Stimulated activated naive CD4-positive, alpha-beta T cell treated with Interleukin-2 at 50 U/mL for 16 hours (primary cell): ENCODE data around the gene KCNK17.
"Not testable (repeated sequence)": the region's sequence is repeated elsewhere in the genome, so short reads cannot be mapped to it uniquely, and the experiment has no call there.

Experiments used
- DNase-seq: peaks from one replicate; lab custom pipeline; 2025; lab: John Stamatoyannopoulos, UW

Gene KCNK17

DNA sequence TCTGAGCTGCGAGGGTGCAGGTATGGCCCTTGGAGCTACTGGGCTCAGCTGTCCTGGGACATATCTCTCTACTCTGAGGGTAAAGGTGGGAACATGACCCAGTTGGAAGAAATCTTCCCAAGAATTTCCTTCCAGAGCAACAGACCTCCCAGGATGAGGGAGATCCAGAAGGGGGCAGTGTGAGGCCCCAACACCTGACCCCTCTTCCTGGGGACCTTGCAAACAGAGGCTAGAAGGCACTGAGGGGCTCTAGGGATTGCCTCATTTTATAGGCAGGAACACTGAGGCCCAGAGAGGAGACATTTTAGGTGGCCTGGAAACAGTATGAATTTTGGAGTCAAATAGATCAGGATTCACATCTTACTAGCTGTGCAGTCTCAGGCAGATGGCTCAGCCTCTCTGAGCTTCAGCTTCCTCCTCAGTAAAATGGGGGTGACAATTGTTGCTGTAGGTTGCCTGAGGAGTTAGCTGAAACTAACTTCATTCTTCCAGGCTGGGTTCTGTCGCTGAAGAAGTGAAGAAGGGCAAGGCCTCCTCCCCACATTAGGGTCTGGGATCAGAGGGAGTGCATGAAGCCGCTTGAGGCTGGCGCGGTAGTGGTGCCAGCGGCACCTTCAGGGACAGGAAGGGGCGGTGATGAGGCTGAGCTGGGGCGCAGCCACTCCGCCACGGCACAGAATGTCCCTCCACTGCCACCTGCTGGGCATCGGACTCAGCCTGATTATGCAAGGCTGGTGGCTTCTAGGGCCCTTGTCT lies 11.4 kb downstream of the KCNK17 start:
- DNase-seq = peak; percentile 78

- no peak for DNase-seq
Measured at GRCh38 chr6:39302011-39302410, 12.2 kb downstream of the KCNK17 start.

DNA sequence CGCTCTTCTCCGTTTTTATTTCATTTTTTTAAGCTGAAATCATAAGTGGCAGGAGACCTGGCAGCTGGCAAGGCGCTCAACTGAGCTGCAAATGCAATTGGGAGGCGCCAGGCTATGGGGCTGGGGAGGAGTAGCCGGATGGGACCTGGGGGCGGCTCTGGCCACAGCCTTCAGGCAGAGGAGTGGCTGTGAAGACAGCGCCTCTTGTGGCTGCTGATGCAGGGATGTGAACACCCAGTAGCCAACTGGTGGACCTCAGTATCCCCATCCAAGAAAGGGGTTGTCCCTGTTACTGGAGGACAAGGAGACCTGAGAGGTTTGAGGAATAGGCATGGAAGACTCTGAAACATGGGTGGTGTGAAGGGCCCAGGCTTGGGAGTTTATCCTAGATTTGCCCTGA lies 12.6 kb downstream of the KCNK17 start:
- DNase-seq = no peak

DNA sequence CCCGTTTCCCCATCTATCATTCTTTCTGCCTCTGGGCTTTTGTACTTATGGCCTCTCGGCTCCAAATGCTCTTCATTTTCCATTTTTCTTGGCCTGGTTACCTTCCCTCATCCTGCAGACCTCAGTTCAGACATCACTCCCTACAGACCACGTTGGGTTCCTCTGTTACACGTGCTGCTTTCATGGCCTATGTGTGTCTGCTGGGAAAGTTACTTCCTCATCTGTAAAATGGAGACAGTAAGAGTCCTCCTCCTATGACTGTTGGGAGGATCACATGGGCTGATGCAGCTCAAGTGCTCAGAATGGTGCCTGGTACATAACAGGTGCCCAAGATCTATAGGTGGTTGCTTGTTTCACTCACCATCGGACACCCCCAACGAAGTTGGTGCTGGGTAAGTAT lies 13.5 kb downstream of the KCNK17 start:
- DNase-seq = no peak

DNA sequence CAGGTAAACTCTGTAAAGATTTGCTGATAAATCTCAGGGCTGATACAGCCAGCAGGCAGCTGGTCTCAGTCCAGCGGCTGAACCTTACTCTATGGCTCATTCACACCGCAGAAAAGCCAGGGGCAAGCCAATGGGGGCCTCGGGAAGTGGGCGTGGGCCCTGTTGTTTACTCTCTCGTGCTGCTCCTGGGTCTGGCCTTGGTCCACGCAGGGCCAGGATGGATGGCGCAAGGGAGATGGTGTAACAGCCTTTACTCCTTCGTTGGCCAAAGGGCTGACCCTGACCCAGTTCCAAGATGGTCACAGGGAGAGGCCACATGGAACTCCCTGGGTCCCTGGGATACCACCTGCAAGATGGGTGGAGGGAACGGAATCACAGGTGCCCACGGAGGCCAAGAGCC lies 16.2 kb downstream of the KCNK17 start:
- no peak for DNase-seq

GRCh38 chr6:39296745-39297640 lies 17.2 kb downstream of the KCNK17 start:
- DNase-seq = no peak

DNA sequence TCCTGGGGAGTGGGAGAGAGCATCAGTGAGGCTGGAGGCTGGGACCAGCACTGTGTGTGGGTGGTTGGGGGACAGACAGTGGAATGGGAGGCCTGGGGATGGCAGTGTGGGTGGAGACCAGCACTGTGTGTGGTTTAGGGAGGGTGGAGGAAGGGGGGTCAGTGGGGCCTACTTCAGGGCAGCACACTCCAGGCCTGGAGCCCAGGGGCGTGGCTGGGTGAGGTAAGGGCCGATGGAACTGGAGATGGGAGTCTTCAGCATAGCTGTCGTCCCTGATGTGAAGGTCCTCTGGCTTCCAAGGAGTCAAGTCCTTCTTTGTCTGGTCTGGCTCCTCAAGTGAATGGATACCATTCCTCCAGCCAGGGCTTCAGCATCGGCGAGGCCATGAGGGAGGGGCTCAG lies 18.6 kb downstream of the KCNK17 start:
- DNase-seq = no peak

DNA sequence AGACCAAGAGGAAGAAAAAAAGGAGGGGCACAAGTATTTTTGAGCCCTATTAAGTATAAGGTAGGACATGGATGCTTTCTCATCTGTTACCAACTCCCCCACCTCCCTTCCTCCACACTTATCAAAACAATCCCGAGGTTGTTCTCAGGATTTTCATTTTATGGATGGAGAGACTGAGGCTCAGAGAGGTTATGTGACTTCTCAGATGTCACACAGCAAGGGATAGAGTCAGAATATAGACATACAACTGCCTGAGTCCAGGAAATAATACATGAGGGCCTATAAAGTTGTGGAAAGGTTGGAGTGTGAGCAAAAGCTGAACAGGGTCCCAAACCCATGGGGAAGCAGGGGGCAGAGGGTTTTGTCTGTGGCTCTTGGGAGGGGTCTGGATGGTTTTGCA lies 19.3 kb downstream of the KCNK17 start:
- DNase-seq = no peak

DNA sequence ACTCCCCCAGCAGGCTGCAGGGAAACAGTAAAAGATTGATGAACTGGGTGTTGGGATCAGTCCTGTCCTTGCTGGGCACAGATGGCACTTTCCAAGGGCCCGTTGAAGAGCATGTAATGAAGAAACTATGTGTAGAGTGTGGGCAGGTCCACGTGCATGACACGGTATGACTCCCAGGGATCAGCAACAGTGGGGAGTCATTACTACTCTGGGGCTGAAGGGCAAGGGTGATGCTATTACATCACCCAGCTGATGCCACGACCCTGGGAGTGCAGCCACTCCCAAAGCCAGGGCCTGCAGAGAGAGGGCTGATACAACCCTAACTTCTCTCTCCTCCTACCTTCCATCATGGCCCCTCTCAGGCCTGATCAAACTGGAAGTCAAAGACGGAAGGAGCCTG lies 20.1 kb downstream of the KCNK17 start:
- no peak for DNase-seq

DNA sequence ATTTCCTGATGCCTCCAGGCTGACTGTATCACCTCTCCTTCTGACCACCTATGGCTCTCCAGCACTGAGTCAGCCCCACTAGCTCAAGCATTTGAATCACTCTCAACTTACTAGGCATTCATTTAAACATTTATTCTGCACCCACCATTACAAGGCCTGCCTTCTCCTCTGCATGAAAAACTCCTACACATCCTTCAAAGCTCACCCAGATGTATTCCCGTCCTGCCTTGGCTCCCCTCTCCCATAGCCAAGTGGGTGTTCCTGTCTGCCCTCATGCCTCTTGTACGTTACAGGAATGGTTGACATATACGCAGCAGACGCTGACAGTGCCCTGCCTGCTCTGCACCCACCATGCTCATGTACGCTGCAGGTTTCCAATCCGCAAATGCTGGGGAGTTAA lies 21.6 kb downstream of the KCNK17 start:
- no peak for DNase-seq

GRCh38 chr6:39289490-39289889 lies 24.7 kb downstream of the KCNK17 start:
- no peak for DNase-seq

DNA sequence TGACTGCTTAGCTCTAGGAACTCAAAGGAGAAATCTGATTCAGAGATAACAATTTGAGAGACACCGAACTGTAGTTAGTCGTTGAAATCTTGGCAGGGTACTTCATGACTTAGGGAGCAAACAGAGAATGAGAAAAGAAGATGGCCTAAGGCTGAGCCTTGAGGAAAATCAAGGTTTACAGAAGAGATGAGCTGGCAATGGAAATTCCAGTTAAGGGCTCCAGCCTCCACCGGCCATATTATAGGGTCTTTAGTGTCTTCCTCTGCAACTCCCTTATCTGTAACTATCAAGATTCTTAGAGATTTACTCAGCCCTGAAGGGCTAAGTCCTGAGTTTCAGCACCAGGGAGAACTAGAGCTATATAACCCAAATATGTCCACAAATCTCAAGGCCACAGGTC lies 26.6 kb downstream of the KCNK17 start:
- DNase-seq = no peak

DNA sequence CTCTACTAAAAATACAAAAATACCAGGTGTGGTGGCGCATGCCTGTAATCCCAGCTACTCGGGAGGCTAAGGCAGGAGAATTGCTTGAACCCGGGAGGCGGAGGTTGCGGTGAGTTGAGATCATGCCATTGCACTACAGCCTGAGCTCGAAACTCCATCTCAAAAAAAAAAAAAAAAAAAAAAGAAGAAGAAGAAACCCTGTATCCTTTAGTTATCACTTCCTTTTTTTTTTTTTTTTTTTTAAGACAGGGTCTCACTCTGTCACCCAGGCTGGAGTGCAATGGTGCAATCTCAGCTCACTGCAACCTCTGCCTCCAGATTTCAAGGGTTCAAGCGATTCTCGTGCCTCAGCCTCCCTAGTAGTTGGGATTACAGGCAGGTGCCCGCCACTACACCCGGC lies 27.6 kb downstream of the KCNK17 start:
- not testable (repeated sequence) for DNase-seq

DNA sequence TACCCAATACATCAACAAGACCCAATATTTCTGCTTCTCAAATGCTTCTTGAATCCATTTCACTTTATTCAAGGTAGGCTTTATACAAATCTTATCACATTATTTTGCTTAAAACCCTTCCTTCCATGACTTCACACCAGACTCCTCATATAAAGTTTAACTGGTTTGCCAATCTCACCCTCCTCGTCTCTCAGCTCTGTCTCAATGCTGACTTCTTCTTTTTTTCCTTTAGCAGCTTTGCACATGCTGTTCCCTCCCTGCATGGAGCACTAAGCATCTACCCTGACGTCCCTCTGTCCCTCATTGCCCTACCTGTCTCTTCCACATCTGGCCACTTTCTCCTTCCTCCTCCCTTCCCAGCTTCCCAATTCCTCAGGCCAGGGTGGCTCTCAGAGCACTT lies 31.4 kb downstream of the KCNK17 start:
- DNase-seq = no peak

DNA sequence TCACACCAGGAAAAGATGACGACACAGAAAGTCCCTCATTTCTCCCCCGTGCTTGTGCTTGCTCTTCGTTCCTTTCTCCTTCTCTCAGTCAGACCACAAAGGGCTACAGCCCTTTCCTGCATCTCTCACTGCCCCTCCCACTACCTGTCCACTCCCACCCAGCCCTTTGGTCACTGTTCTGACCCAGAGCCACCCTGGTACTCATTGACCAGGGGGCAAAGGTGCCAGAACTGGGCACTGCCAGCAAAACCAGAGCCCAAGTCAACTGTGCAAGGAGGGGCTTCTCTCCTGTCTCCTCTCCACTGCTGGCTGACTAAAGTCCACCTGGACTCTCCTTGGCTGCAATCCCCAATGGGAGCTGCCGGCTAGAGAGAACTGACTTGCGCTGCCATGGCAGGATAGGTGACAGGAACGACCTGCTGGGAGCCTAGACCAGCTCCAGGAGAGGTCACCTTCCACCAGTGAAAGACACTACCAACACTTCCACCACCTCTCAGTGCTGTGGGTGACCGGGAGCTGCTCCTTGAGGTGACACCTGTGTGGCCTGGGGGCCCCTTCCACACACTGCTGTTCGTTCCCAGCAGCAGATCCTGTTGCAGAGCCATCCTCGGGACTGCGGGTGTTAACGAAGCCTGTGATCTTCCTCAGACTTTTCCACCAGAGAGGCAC lies 32.8 kb downstream of the KCNK17 start:
- no peak for DNase-seq

- DNase-seq = no peak
Measured at GRCh38 chr6:39280247-39280731, 33.9 kb downstream of the KCNK17 start.

DNA sequence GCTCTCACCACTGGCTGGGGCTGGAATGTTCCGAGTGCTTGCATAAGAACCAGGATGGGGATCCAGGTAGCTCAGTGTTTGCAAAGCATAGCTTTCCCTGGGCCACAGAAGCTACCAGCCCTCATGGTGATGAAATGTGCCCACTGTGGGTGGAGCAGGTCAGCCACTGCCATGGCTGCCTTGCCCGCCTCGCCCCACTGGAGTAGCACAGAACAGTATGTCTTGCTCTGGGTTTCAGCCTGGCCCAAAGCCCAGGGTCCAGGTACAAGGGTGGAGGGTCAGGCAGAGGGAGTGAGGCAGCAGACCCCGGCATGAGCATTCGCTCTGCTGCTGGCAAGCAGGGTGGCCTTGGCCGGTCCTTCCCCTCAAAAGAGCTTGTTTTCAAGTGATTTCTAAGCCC lies 34.7 kb downstream of the KCNK17 start:
- DNase-seq = no peak

GRCh38 chr6:39276379-39276995 lies 37.7 kb downstream of the KCNK17 start:
- no peak for DNase-seq

DNA sequence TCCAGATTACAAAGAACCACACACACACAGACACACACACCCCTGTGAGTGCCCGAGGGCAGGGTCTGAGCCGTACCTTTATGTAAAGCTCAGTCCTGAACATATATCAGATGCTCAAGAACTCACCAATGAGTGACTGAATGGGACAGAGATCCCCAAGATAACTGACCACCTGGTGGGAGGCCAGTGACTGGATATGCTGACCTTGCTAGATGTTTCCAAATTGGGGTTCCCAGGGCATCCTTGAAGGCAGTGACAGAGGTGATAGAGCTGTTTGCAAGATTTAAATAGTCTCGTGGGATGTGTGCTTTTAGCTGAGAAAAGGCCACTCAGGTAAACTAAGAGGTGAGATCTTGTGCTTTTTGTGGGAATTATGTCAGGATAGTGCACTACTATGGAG lies 39.3 kb downstream of the KCNK17 start:
- no peak for DNase-seq

DNA sequence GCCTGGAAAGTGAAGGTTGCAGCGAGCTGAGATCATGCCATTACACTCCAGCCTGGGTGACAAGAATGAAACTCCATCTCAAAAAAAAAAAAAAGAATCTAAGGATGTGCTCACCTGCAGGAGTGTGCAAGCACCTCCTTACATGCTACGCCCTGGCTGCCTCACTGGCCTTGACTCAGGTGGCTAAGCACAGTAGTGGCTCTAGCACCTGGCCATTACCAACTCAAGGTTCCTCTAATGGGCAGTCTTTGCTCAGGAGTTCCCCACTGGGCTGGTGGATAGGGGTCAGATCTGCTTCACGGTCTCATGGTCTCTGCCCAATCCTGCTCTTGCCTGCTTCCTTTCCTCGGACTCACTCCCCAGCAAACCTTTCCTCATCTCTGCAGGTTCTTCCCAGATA lies 39.7 kb downstream of the KCNK17 start:
- no peak for DNase-seq

DNA sequence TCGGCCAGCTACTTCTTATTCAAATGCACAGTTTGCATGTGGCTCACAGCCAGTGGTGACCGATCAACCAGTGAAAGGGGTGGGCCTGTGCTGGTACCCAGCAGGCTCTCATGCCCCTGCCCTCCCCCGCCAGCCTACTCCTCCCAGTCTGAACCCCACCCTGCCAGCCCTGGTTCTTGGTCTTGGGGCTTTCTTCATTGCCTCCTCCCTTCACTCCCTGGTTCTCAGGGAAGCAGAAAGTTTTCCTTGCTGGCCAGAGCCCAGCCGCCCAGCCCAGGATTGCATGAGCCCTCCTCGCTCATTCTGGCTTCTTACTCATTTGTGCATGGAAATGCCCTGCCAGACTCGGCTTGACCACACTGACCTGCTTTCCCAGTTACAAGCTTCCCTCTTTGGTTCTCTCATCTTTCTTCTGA lies 40.8 kb downstream of the KCNK17 start:
- no peak for DNase-seq

DNA sequence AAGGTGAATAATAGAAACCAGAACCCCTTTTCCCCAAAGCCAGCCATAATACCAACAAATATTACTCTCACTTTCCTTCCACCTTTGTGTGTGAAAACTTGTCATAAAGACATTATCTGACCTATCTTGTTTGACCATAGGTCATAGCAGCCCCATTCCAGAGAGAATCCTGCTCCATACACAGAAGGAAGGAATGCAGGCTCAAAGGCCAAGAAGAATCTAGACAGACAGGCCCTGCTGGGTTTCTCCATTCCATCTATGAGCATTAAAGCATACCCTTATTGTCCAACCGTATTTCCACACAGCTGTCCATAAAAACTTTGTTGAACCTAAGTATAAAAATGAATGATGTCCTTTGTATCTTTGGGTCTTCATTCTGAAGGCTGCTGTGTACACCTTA lies 44.3 kb downstream of the KCNK17 start:
- no peak for DNase-seq
